OCI-M2 (cell line): Measurements from ENCODE around the gene DHRS9.

Source experiments
- DNase-seq: peaks from one replicate; lab custom pipeline; 2025; ENCODE audit not compliant: unreplicated experiment; lab: John Stamatoyannopoulos, UW

The DHRS9 gene

GRCh38 chr2:169093535-169093934, 24.2 kb downstream of the DHRS9 start:
- no peak for DNase-seq

GRCh38 chr2:169094676-169095075, 25.3 kb downstream of the DHRS9 start:
- DNase-seq: no peak

GRCh38 chr2:169095621-169096105, 26.3 kb downstream of the DHRS9 start:
- DNase-seq: peak; percentile 29

- no peak for DNase-seq
Measured at GRCh38 chr2:169104848-169105247, 35.5 kb downstream of the DHRS9 start.

GRCh38 chr2:169105476-169105875, 36.1 kb downstream of the DHRS9 start:
- DNase-seq: no peak

GRCh38 chr2:169106134-169106533, 36.8 kb downstream of the DHRS9 start:
- no peak for DNase-seq

- DNase-seq: no peak
Measured at GRCh38 chr2:169106563-169107545, 37.5 kb downstream of the DHRS9 start.

GRCh38 chr2:169107645-169108044, 38.3 kb downstream of the DHRS9 start:
- no peak for DNase-seq

- DNase-seq: no peak
Measured at GRCh38 chr2:169108099-169108884, 38.9 kb downstream of the DHRS9 start.

- no peak for DNase-seq
Measured at GRCh38 chr2:169109502-169110409, 40.4 kb downstream of the DHRS9 start.

GRCh38 chr2:169110419-169110818, 41.1 kb downstream of the DHRS9 start:
- no peak for DNase-seq

- DNase-seq: no peak
Measured at GRCh38 chr2:169110916-169111315, 41.6 kb downstream of the DHRS9 start.

- DNase-seq: no peak
Measured at GRCh38 chr2:169112841-169113240, 43.5 kb downstream of the DHRS9 start.

- DNase-seq: no peak
Measured at GRCh38 chr2:169114056-169114455, 44.7 kb downstream of the DHRS9 start.

- DNase-seq: no peak
Measured at GRCh38 chr2:169116327-169116726, 47.0 kb downstream of the DHRS9 start.

GRCh38 chr2:169116993-169117392, 47.6 kb downstream of the DHRS9 start:
- DNase-seq: no peak

- DNase-seq: no peak
Measured at GRCh38 chr2:169118060-169118459, 48.7 kb downstream of the DHRS9 start.

- no peak for DNase-seq
Measured at GRCh38 chr2:169119123-169119760, 49.9 kb downstream of the DHRS9 start.

- no peak for DNase-seq
Measured at GRCh38 chr2:169119851-169120250, 50.5 kb downstream of the DHRS9 start.

- DNase-seq: no peak
Measured at GRCh38 chr2:169129703-169130243, 60.4 kb downstream of the DHRS9 start.
